GM21576 (cell line): ENCODE results near the gene TMOD4.
"Not testable (repeated sequence)": the region's sequence is repeated elsewhere in the genome, so short reads cannot be mapped to it uniquely, and the experiment has no call there.

Experiments used
- ATAC-seq: cut with Tn5 transposase; IDR thresholded peaks from one replicate; pipeline ENCODE4 v1.9.1; 2021; ENCODE audit warnings: mild to moderate bottlenecking, moderate library complexity; ENCODE audit not compliant: unreplicated experiment

The TMOD4 gene

GRCh38 chr1:151175863-151176262, at the start of gene TMOD4:
Gene TMOD4 (minus strand): TSS chr1:151175981. CDS start chr1:151174875, 1,106 bp downstream.
- ATAC-seq, result no peak

- ATAC-seq, result no peak
Measured at GRCh38 chr1:151222130-151222529, 46.3 kb upstream of the TMOD4 start.

DNA sequence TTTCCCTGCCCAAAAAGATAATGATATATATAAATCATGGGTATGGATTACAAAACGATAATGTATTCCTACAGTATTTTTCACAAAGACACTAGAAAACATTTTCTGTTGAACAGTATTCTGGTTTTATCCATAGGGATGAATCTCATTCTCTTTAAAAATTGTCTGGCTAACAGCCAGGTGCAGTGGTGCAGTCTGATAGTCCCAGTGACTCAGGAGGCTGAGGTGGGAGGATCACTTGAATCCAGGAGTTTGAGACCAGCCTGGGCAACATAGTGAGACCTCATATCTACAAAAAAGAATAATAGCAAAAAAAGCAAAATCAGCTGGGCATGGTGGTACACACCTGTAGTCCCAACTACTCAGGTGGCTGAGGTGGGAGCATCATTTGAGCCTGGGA, 45.8 kb upstream of the TMOD4 start:
- ATAC-seq, result no peak

DNA sequence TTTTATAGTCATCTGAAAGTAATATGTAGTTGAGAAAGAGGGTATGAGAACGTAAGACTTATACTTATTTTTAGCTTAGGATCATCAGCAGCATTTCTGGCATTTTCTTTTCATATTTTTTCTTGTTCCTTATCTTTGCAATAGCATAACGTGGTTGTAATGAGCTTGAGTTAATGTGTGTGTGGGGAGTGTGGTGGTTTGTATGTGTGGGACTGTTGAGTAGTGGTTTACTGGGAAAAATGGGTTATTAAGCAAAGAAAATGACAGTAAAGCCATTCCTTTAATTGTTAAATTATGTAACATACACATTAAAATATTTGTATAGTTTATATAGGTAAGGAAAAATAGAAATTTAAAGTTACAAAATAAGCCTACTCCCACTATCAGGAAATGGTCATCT, 37.8 kb upstream of the TMOD4 start:
- no peak for ATAC-seq

- no peak for ATAC-seq
Measured at GRCh38 chr1:151211972-151212705, 36.4 kb upstream of the TMOD4 start.

- ATAC-seq, result no peak
Measured at GRCh38 chr1:151210830-151211229, 35.0 kb upstream of the TMOD4 start.

GRCh38 chr1:151205381-151205965, 29.7 kb upstream of the TMOD4 start:
- not testable (repeated sequence) for ATAC-seq

GRCh38 chr1:151199873-151200581, 24.2 kb upstream of the TMOD4 start:
- ATAC-seq, result no peak

DNA sequence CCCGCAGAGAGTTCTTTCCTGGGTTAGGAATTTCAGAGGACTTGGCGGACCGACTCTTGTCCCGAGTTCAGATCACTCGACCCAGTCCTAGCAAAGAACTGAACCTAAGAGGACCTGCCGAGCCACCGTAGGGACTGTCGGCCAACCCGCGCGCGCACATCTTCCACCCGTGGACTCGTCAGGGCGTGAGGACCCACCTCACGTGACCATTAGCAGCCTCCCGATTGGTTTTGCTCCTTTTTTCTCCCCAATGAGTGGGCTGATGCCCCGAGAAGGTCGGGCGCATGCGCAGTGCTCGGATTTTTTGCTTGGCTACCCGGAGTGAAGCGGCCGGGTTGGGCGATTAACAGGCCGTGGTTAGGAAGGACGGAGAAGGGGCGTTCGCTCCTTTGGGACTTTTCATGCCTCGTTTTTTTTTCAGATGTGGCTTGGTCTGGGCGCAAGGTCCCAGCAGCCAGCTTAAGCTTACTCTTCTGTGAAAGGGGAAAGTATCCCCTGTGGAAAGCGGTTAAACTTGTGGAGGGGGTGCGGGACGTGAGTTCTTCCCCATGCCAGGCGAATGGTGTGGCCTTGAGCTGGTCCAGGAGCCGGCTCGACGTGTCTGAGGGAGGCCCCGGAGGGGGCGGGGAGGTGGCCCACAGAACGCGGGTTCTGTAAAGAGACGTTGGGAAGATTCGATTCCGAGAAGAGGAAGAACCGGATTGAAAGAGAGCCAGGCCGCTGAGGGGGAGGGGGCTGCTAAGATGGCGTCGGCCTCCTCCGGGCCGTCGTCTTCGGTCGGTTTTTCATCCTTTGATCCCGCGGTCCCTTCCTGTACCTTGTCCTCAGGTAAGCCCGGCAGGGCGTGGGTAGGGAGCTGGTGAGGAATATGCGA, 22.7 kb upstream of the TMOD4 start, which contains the start of gene PIP5K1A:
PIP5K1A (plus strand) TSS at position 299 of the 874 bp plus-strand sequence; CDS start at position 744, 445 bp downstream.
- ATAC-seq, result peak; percentile 81

DNA sequence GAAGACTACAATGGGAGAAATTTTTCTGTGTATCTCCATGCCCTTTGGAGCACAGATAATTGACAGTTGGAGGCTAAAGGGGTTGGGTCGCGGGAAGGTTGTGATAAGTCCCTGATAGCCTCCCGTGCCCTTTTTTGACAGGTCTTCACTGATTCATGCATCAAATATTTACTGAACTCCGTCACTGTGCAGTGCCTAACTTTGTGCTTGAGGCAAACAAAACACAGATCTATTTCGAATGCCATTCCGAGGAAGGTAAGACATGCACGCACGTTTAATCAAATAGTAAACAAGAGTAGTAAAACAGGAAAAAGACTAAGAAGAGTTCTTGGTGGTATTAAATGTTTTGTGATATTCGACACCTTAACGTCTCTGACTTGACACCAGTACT, 22.1 kb upstream of the TMOD4 start:
- no peak for ATAC-seq

DNA sequence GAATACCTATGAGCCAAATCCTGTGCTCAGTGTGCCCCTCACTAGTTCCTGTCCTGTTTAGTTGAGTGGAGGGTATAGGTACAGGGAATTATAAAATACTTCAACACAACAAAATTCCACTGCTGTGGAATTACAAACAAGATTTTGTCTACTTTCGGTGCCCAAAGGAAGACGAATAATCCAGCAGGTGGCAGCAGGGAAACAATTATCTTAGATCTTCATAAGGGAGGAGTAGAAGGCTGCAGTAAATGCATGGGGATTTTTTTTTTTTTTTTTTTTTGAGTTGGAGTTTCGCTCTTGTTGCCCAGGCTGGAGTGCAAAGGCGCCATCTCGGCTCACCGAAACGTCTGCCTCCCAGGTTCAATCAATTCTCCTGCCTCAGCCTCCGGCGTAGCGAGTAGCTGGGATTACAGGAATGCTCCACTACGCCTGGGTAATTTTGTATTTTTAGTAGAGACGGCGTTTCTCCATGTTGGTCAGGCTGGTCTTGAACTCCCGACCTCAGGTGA, 20.6 kb upstream of the TMOD4 start:
- ATAC-seq, result no peak

DNA sequence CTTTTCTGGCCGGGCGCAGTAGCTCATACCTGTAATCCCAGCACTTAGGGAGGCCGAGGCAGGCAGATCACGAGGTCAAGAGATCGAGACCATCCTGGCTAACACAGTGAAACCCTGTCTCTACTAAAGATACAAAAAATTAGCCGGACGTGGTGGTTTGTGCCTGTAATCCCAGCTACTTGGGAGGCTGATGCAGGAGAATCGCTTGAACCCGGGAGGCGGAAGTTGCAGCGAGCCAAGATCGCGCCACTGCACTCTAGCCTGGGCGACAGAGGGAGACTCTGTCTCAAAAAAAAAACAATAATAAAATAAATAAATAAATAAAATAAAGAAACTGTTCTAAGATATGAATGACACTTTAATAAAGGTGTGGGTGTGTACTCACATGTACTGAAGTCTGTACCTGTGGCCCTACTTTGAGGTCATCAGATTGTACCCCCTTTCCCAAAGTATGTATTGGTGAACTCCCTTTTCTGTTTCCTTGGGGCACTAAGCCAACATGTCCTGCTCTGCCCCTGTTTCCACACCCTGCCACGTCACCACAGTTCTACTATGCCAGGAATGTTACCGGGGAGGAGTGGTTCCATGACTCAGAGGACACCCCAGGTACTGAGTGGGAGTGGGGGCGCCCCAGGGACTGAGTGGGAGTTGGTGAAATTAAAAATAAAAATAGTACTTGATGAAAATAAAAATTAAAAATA, 19.3 kb upstream of the TMOD4 start:
- ATAC-seq, result not testable (repeated sequence)

DNA sequence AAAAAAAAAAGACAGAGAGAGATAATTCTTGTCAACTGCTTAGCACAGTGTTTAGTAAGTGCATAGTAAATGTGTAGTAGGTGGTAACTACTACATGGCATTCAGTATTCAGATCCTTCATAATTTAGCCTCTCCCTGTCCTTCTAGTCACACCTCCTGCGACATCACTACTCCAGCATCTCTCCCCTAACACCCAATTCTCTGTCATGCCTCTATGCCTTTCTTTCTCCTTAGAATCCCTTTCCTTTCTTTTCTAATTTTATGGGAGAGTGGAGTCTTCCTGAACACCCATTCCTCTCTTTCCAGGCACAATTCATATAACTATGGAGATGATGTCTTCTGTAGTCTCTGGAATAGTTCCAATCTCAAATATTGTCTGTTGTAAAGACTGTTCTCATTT, 18.1 kb upstream of the TMOD4 start:
- no peak for ATAC-seq

GRCh38 chr1:151193304-151193703, 17.5 kb upstream of the TMOD4 start:
- ATAC-seq, result no peak

GRCh38 chr1:151192047-151192446, 16.3 kb upstream of the TMOD4 start:
- no peak for ATAC-seq

DNA sequence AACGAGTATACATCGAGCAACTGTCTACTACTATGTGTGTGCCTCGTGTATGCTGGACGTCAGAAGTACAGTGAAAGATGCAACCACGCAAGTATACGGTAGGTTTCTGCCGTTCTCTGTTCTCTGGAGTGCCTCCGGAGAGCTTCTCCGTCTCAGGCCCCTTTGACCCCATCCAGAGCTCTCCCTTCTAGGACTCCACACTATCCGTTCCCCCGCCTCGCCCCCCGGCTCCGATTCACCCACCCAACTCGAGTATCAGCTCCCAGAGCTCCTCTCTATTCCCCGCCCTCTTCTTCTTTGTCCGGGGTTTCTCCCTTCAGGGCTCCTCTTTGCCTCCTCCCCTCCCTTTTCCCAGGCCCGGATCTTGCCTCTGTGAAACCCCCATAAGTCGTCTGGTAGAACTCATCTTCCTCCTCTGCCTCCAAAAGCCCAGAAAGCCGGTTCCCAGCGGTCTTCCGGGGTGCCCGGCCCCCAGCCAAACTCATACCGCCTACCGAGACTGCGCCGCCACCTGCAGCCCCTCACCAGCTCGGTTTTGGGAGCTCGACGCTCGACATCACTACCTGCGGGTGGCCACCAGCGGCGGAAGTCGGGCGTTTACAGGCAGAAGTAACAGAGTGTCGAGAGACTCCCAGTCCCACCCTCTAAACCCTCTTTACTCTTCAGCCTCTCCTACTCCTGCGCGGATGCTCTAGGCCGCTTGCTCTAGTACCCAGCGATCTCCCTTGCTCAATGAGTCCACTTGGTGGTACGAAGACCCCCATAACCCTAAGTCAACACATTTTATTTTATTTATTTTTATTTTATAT, 14.1 kb upstream of the TMOD4 start, which contains the start of gene VPS72:
VPS72 (minus strand) TSS at position 561 of the 809 bp plus-strand sequence; CDS start at position 485, 76 bp downstream.
- peak; percentile 90 for ATAC-seq

- not testable (repeated sequence) for ATAC-seq
Measured at GRCh38 chr1:151188667-151189066, 12.9 kb upstream of the TMOD4 start.

GRCh38 chr1:151187205-151187604, 11.4 kb upstream of the TMOD4 start:
- ATAC-seq, result no peak

- no peak for ATAC-seq
Measured at GRCh38 chr1:151184211-151184610, 8.4 kb upstream of the TMOD4 start.
